Measurements from ENCODE around the gene PREX1. TPM values are rescaled to one million over a fixed set of nuclear protein-coding genes. Genes with fewer than 3 reads are reported as not detected.

The PREX1 gene
- total RNA-seq, 1 donor from 2014 or later = 68.2 TPM

DNA sequence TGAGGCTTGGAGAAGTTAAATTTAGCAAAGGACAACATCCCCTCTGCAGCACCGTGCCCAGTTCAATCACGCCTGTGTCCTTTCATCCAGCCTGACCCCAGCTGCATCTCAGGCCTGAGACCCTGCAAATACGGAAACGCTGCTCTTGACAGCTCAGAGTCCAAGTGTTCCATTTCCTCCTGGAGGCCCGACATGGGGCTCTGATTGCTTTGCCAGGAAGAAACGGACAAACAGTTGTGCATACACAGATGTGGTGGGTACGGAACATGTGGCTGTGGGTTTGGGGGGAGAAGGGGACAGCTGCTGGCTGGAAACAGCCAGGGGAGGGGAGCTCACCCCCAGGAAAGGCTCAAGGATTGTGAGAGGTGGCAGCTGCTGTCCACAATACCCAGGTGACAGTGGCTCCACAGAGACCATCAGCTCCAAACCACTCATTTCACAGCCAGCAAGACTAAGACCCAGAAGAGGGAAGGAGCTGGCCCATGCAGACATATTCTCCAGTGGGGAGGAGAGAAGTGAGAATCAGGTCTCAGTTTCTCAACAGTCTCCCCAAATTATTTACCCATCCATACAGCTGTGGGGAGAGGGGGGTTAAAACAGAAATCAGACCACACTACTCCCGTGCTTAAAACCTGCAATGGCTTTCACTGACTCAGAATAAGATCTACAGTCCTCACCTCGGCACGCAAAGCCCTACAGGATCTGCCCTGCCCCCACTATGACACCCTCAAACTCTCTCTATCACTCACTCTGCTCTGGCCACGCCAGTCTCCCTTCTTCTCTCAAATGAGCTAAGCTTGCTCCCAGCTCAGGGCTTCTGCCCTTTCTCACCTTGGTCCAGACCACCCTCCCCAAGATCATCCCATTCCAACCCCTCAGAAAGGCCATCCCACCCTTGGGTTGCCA is 89.1 kb downstream of the PREX1 start:
- Mint-ChIP-seq H3K27me3 (ENCODE audit: insufficient read depth) (no peaks in the 10 kb centered on the region), H3K27ac (peak overlapping the region; percentile 95), H3K9me3 (no peaks in the 10 kb centered on the region), H3K4me1 (ENCODE audit: low read depth) (peaks cover 68% of the 10 kb centered on the region), H3K36me3 (ENCODE audit: low read depth) (peaks cover 38% of the 10 kb centered on the region), H3K4me3 (peak overlapping the region; percentile 54)
- peak; percentile 69 for DNase-seq (ENCODE audit: low spot score)
- intact Hi-C loops (cut with micrococcal nuclease) = loop anchor here (1.0 to 10.0 kb wide), 8 partner anchors 22 to 1284 kb away; partner anchors contain the start of gene ARFGEF2

DNA sequence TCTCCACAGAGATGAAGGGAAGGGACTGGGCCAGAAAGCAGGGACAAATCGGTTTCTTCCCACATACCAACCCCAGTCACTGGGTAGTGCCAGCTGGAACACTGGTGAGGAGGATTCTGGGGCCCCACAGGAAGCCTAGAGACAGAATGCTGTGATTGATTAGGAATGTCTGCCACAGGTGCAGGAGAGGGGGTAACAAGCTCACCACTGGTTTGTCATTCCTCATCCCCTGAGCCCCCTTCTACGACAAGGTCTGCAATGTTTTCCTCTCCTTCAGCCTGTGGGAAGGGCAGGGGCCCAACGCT is 89.8 kb downstream of the PREX1 start:
- H3K4me3 Mint-ChIP-seq = peak overlapping the region; percentile 49
- H3K9me3 Mint-ChIP-seq = no peaks in the 10 kb centered on the region
- no peak for DNase-seq (ENCODE audit: low spot score)
- H3K27me3 Mint-ChIP-seq (ENCODE audit: insufficient read depth) = no peaks in the 10 kb centered on the region
- H3K36me3 Mint-ChIP-seq (ENCODE audit: low read depth) = peaks cover 38% of the 10 kb centered on the region
- intact Hi-C loops (cut with micrococcal nuclease) = loop anchor here (10.0 kb wide), 1 partner anchor 1283 kb away; no protein-coding TSS in a partner anchor
- H3K27ac Mint-ChIP-seq = peak overlapping the region; percentile 95
- peaks cover 66% of the 10 kb centered on the region for H3K4me1 Mint-ChIP-seq (ENCODE audit: low read depth)

DNA sequence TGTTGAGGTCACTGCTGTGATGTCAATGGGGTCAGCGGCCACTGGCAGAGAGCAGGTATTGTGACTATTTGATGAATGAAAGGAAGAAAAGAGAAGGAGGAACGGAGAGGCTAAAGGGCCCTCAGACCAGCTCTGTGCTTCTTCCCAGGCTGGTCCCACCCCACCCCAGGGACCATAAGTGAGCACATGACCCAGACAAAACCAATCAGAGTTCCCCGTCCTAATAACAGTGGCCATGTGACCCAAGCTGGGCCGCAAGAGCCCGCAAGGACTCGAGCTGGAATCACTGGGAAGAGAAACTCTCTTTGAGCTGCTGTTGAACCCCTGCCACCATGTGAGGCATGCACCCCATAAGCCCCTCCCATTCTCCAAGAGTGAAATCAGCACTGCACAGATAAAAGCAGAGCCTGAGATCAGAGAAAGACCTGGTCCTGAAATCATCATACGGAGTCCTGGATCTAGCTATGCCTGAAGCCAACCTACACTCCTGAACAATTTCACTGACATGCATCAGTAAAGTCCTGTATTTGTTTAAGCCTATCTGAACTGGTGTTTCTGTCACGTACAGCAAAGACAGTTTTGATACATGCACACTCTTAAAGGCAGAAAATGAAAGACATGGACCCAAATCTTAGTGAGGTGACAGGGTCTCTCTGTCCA is 90.2 kb downstream of the PREX1 start:
- Mint-ChIP-seq H3K9me3 (no peaks in the 10 kb centered on the region), H3K4me1 (ENCODE audit: low read depth) (peaks cover 70% of the 10 kb centered on the region), H3K4me3 (peak overlapping the region; percentile 49), H3K27me3 (ENCODE audit: insufficient read depth) (no peaks in the 10 kb centered on the region), H3K27ac (peak overlapping the region; percentile 95), H3K36me3 (ENCODE audit: low read depth) (peaks cover 38% of the 10 kb centered on the region)
- intact Hi-C loops (cut with micrococcal nuclease) = loop anchor here (1.0 to 10.0 kb wide), 2 partner anchors 10 to 1283 kb away; no protein-coding TSS in a partner anchor
- no peak for DNase-seq (ENCODE audit: low spot score)

DNA sequence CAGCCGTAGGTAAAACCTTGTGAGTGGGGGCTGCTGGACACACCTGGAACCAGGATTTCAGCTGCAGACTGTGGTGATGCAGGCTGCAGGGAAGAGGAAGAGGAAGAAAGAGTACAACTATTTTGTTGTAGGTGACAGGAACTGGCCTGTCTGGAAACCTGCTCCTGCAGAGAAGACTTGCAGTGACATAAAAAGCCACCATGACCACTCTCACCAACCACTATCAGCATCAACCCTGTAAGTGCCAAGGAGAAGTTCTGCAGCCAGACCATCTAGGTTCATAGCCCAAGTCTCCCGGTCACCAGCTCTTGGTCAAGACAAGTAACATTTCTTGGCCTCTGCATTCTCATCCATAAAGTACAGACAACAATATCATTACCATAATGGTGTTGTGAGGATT is 91.2 kb downstream of the PREX1 start:
- peaks cover 69% of the 10 kb centered on the region for H3K4me1 Mint-ChIP-seq (ENCODE audit: low read depth)

DNA sequence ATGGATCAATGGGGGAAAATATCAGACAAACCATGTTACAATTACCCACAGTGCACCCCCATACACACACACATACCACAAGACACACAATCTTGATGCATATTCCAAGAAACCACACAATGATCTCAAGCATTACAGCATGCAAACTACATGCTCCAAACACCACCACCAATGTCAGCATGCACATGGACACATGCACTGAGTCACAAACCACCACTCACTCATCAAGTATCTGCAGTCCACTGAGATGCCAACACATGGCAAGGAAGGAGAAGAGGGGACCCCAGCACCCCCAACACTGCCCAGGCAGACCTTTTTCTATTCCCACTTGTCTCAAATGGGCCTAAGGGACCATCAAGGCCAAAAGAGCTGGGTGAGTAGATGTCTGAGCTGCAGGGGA is 91.6 kb downstream of the PREX1 start:
- no peak overlapping the region for H3K4me3 Mint-ChIP-seq
- no peak for DNase-seq (ENCODE audit: low spot score)
- no peaks in the 10 kb centered on the region for H3K27me3 Mint-ChIP-seq (ENCODE audit: insufficient read depth)
- H3K36me3 Mint-ChIP-seq (ENCODE audit: low read depth) = peaks cover 36% of the 10 kb centered on the region
- H3K27ac Mint-ChIP-seq = peak overlapping the region; percentile 69
- no peaks in the 10 kb centered on the region for H3K9me3 Mint-ChIP-seq
- peaks cover 68% of the 10 kb centered on the region for H3K4me1 Mint-ChIP-seq (ENCODE audit: low read depth)
- intact Hi-C loops (cut with micrococcal nuclease) = loop anchor here (10.0 kb wide), 1 partner anchor 1281 kb away; no protein-coding TSS in a partner anchor

More for the DNA sequence above, 91.2 kb downstream of the PREX1 start:
- Mint-ChIP-seq H3K36me3 (ENCODE audit: low read depth) (peaks cover 38% of the 10 kb centered on the region), H3K27ac (peak overlapping the region; percentile 69), H3K9me3 (no peaks in the 10 kb centered on the region), H3K4me3 (no peak overlapping the region), H3K27me3 (ENCODE audit: insufficient read depth) (no peaks in the 10 kb centered on the region)
- DNase-seq (ENCODE audit: low spot score) = no peak
- intact Hi-C loops (cut with micrococcal nuclease) = loop anchor here (1.0 to 10.0 kb wide), 2 partner anchors 9 to 1282 kb away; no protein-coding TSS in a partner anchor

DNA sequence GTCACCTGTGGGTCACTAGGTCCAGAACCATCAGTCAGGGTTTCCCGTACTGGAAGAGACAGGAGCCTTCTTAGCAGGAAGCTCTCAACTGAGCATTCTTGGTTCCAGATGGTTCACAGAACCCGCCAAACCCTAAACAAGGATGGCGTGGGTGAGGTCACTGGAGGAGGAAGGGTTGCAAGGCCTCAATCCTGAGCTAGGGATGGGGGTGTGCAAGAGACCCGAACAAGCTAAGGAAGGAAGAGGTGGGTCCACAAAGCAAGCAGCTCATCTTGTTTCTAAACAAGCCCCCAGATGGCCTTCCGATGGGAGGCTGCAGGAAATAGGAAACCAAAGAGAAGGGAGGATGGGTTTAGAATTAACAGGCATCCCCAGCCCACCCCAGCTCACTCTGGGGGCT is 92.7 kb downstream of the PREX1 start:
- DNase-seq (ENCODE audit: low spot score) = no peak
- Mint-ChIP-seq H3K9me3 (no peaks in the 10 kb centered on the region), H3K4me1 (ENCODE audit: low read depth) (peaks cover 71% of the 10 kb centered on the region), H3K4me3 (no peak overlapping the region), H3K36me3 (ENCODE audit: low read depth) (peaks cover 40% of the 10 kb centered on the region), H3K27me3 (ENCODE audit: insufficient read depth) (no peaks in the 10 kb centered on the region), H3K27ac (peak overlapping the region; percentile 35)
- intact Hi-C loops (cut with micrococcal nuclease) = loop anchor here (10.0 kb wide), 1 partner anchor 1280 kb away; no protein-coding TSS in a partner anchor

DNA sequence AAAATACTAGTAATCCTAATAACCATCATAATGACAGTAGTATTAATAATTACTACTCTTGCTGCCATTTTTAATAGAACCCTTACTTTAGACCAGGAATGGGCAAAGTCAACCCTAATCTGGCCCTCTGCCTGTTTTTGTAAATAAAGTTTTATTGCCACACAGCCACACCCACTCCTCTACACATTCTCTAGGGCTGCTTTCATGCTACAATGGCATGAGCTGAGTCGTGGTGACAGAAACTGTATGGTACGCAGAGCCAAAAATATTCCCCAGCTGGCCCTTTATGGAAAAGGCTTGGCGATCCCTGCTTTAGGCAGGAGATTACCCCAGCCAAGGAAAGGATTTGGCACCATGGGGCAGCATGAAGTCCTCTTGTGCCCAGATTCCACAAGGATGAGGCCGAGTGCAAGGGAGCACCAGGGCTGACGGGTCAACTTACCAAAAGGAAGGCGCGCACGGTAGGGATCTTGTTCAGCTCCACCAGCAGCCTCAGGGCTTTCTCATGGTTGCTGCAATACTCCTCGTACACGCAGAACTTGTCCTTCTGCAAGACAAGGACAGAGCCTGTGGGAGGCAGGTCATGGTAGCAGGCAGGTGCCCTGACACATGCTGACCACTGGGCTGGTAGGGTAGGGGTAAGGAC is 93.6 kb downstream of the PREX1 start:
- Mint-ChIP-seq H3K4me1 (ENCODE audit: low read depth) (peaks cover 71% of the 10 kb centered on the region), H3K36me3 (ENCODE audit: low read depth) (peaks cover 46% of the 10 kb centered on the region)

DNA sequence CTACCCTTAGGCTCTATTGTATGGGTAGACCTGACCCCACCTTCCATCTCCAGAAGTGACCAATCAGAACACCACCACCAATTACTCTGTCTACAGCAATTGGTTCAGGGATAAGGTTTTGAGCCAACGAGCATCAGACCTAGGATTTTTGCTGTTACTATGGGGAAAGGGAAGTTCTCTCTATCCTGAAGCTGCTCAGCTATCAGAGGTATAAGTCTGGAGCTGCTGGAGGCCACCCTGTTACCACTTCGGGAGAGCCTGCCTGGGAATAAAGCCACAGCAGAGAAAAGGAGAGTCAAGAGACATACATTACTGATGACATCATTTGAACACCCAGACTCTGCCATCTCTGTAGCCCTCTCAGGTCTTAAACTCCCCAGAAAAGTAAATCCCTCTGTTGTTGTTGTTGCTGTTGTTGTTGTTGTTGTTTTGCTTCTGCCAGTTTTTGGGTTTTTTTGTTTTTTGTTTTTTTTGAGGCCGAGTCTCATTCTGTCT is 94.5 kb downstream of the PREX1 start:
- intact Hi-C loops (cut with micrococcal nuclease) = loop anchor here (10.0 kb wide), 1 partner anchor 1279 kb away; no protein-coding TSS in a partner anchor

More for the DNA sequence above, 93.6 kb downstream of the PREX1 start:
- intact Hi-C loops (cut with micrococcal nuclease) = loop anchor here (10.0 kb wide), 1 partner anchor 1279 kb away; no protein-coding TSS in a partner anchor
- no peak for DNase-seq (ENCODE audit: low spot score)
- Mint-ChIP-seq H3K4me3 (no peak overlapping the region), H3K27ac (no peak overlapping the region), H3K9me3 (no peaks in the 10 kb centered on the region), H3K27me3 (ENCODE audit: insufficient read depth) (no peaks in the 10 kb centered on the region)

DNA sequence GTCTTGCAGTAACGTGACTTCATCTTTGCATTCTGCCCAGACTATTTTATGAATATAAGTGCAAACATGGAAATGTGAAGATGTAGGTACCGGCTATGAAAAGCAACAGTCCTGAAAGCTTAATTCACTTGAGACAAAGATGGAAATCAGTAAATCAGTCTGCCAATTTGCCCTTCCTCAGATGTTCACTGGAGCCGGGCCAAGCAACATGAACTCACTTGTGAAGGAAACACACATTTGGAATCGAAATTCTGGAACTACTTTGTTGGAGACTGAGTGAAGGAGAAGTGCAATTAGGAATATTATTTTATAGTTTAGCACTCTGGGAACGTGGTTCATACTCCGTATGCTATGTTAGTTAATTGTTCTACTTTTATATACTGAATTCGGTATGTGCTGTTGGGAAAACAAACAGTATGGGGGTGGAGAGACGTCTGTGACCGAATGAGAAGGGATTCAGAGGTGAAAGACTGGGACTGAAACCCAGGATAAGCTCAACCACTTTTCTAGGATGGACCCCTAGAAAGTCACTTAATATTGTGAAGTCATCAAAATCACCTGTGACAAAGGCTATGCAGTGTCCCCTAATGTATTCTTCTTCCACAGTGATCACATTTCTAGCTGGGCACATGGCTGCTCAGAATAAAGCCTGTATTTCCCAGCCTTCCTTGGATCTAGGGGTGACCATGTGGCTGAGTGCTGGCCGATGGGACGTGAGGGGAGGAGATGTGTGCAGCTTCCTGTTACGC is 95.5 kb downstream of the PREX1 start:
- Mint-ChIP-seq H3K4me1 (ENCODE audit: low read depth) (peaks cover 57% of the 10 kb centered on the region), H3K27ac (no peak overlapping the region), H3K9me3 (no peaks in the 10 kb centered on the region), H3K27me3 (ENCODE audit: insufficient read depth) (no peaks in the 10 kb centered on the region), H3K36me3 (ENCODE audit: low read depth) (peaks cover 42% of the 10 kb centered on the region), H3K4me3 (no peak overlapping the region)
- DNase-seq (ENCODE audit: low spot score) = no peak
- intact Hi-C loops (cut with micrococcal nuclease) = loop anchor here (10.0 kb wide), 1 partner anchor 1277 kb away; no protein-coding TSS in a partner anchor

More for the DNA sequence above, 94.5 kb downstream of the PREX1 start:
- Mint-ChIP-seq H3K9me3 (no peaks in the 10 kb centered on the region), H3K4me3 (no peak overlapping the region), H3K4me1 (ENCODE audit: low read depth) (peaks cover 68% of the 10 kb centered on the region), H3K27me3 (ENCODE audit: insufficient read depth) (no peaks in the 10 kb centered on the region), H3K27ac (no peak overlapping the region), H3K36me3 (ENCODE audit: low read depth) (peaks cover 46% of the 10 kb centered on the region)
- no peak for DNase-seq (ENCODE audit: low spot score)

DNA sequence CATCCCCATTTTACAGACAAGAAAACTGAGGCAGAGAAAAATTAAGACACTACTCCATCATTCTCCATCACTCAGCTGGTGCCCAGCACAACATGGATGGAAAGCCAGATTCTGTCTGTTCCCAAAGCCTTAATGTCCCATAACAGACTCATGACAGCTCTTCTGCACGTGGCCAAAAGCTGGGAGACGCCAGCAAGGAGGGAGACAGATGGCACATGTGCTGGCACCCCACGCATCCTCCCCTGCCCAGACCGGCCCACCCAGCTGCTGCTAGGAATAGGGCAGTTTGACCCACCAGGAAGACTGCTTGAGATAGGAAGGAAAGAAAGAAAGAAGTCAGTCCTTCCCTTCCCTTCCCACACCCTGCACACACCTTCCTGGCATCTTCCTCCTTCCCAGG is 96.3 kb downstream of the PREX1 start:
- DNase-seq (ENCODE audit: low spot score) = no peak
- H3K4me3 Mint-ChIP-seq = no peak overlapping the region
- no peaks in the 10 kb centered on the region for H3K9me3 Mint-ChIP-seq
- peaks cover 50% of the 10 kb centered on the region for H3K4me1 Mint-ChIP-seq (ENCODE audit: low read depth)
- H3K36me3 Mint-ChIP-seq (ENCODE audit: low read depth) = peaks cover 42% of the 10 kb centered on the region
- no peaks in the 10 kb centered on the region for H3K27me3 Mint-ChIP-seq (ENCODE audit: insufficient read depth)
- no peak overlapping the region for H3K27ac Mint-ChIP-seq
- intact Hi-C loops (cut with micrococcal nuclease) = loop anchor here (10.0 kb wide), 1 partner anchor 1277 kb away; no protein-coding TSS in a partner anchor

DNA sequence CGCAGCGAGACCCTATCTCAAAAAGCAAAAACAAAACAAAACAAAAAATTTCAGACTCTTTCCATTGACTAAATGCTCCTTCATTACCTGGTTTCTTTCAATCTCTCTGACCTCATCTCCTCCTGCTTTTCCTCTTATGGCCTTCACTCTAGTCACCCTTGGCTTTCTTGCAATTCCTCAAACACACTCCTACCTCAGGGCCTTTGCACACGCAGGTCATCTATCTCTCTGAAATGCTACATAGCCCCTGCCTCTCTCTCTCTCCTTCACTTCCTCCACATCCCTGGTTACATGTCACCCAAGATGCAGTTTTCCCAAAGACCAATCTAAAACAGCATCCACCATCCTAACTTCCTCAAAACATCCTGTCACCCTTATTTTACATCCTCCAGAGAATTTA is 96.8 kb downstream of the PREX1 start:
- Mint-ChIP-seq H3K36me3 (ENCODE audit: low read depth) (peaks cover 40% of the 10 kb centered on the region), H3K9me3 (no peaks in the 10 kb centered on the region), H3K27ac (peak overlapping the region; percentile 6), H3K27me3 (ENCODE audit: insufficient read depth) (no peaks in the 10 kb centered on the region), H3K4me1 (ENCODE audit: low read depth) (peaks cover 44% of the 10 kb centered on the region), H3K4me3 (no peak overlapping the region)
- intact Hi-C loops (cut with micrococcal nuclease) = loop anchor here (10.0 kb wide), 1 partner anchor 1276 kb away; no protein-coding TSS in a partner anchor
- DNase-seq (ENCODE audit: low spot score) = no peak

DNA sequence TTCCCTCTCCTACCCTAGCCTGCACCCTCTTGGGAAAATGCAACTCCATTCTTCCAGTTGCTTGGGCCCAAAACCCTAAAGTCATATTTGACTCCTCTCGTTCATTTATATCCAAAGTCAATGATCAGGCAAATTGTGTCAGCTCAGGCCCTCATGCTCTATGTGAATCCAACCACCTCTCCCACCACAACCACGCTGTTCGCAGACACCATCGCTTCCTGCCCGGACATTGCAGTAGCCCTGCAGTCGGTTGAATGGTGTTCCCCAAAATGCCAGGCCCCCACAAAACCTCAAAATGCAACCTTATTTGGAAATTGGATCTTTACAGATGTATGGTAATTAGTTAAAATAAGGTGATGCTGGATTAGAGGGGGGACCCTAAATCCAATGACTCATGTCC is 98.3 kb downstream of the PREX1 start:
- intact Hi-C loops (cut with micrococcal nuclease) = no loop called here
- Mint-ChIP-seq H3K4me1 (ENCODE audit: low read depth) (peaks cover 35% of the 10 kb centered on the region), H3K27ac (peak overlapping the region; percentile 82)

More for the DNA sequence above, 98.3 kb downstream of the PREX1 start:
- Mint-ChIP-seq H3K9me3 (no peaks in the 10 kb centered on the region), H3K4me3 (no peak overlapping the region), H3K36me3 (ENCODE audit: low read depth) (peaks cover 48% of the 10 kb centered on the region), H3K27me3 (ENCODE audit: insufficient read depth) (no peaks in the 10 kb centered on the region)
- no peak for DNase-seq (ENCODE audit: low spot score)
